K562 (cell line): ENCODE data around the gene PDE8B. TPM values are rescaled to one million over a fixed set of nuclear protein-coding genes. Genes with fewer than 3 reads are reported as not detected.
A peak's percentile ranks its signal among the peaks of the same experiment; 100 is the strongest.

Source experiments
- ARID3B ChIP-seq: fragments of 250-450 bp; sonication (Bioruptor Pico); IDR thresholded peaks from 2 replicates; pipeline ENCODE4 v1.4.0; 2020; ENCODE audit warnings: borderline replicate concordance
- ARNT ChIP-seq, 2 experiments: fragments of 450-650 bp; IDR thresholded peaks; 2 replicates each; pipeline ENCODE4 v1.6.1; 2016; ENCODE audit warnings: mild to moderate bottlenecking in 1 of 2
- DMBX1 ChIP-seq: fragments of 250-450 bp; sonication (Bioruptor Pico); IDR thresholded peaks from 2 replicates; pipeline ENCODE4 v1.8.0; 2022; ENCODE audit warnings: inconsistent platforms, mild to moderate bottlenecking, moderate library complexity, borderline replicate concordance
- ESRRA ChIP-seq: fragments of 450-650 bp; IDR thresholded peaks from 2 replicates; pipeline ENCODE4 v1.6.1; 2014; ENCODE audit warnings: low read depth, mild to moderate bottlenecking, moderate library complexity, borderline replicate concordance
- ETS1 ChIP-seq: conservative IDR thresholded peaks from 2 replicates; pipeline ENCODE4 v1.6.1; 2011; ENCODE audit warnings: low read depth, mild to moderate bottlenecking, low read length; ENCODE audit not compliant: control insufficient read depth
- MCM3 ChIP-seq: fragments of 450-650 bp; IDR thresholded peaks from 2 replicates; pipeline ENCODE4 v1.6.1; 2016
- SMAD4 ChIP-seq: fragments of 250-450 bp; sonication (Bioruptor Pico); conservative IDR thresholded peaks from 2 replicates; pipeline ENCODE4 v1.8.0; 2021; ENCODE audit warnings: inconsistent platforms, mild to moderate bottlenecking, moderate library complexity
- SMARCC2 ChIP-seq: fragments of 450-650 bp; IDR thresholded peaks from 2 replicates; pipeline ENCODE4 v1.6.1; 2017; ENCODE audit warnings: antibody characterized with exemption, moderate library complexity, mild to moderate bottlenecking, low read depth
- SNIP1 ChIP-seq: fragments of 450-650 bp; IDR thresholded peaks from 2 replicates; pipeline ENCODE4 v1.7.1; 2017; ENCODE audit warnings: low read depth, mild to moderate bottlenecking
- ZBTB40 ChIP-seq, 2 experiments: fragments of 450-650 bp in 1 of 2; sonication (generic) in 1 of 2; formaldehyde crosslinking in 1 of 2; IDR thresholded peaks; 2 replicates each; pipeline versions ENCODE4 v1.7.1 to v1.9.0; 2016 to 2022; ENCODE audit warnings: inconsistent platforms in 1 of 2, mild to moderate bottlenecking in 1 of 2, missing genetic modification reagents in 1 of 2
- ZC3H8 ChIP-seq: fragments of 450-650 bp; IDR thresholded peaks from 2 replicates; pipeline ENCODE4 v1.6.1; 2017
- polyA plus RNA-seq, 8 experiments: library from polyadenylated mRNA; depleted of rRNA in 4 of 8; stranded (reverse) in 5 of 8; unstranded in 3 of 8; fragments of >200 nt; fragmentation: Nextera tagmentation in 2 of 8; fragmentation: Illumina TruSeq in 1 of 8; extraction: Ambion mirVana in 2 of 8; extraction: Trizol in 1 of 8; gene quantifications; 2 replicates each; pipeline versions ENCODE4 v1.2.1 to v1.2.3, GENCODE V29; 2011 to 2014; ENCODE audit warnings: inconsistent platforms in 1 of 8, missing spikeins in 1 of 8
- total RNA-seq, 7 experiments: library from RNA; depleted of rRNA in 6 of 7; stranded (reverse); fragments of >200 nt in 6 of 7; fragmentation: Illumina TruSeq in 2 of 7; extraction: Trizol in 2 of 7; gene quantifications; 2 replicates each; pipeline versions ENCODE4 v1.2.1 to v1.2.3, GENCODE V29; 2011 to 2021; ENCODE audit warnings: low replicate concordance in 1 of 7

PDE8B gene
- total and polyA plus RNA-seq, 9 of the 15 experiments (the other 6 are each of a cell fraction or from before 2014, with no cell fraction given), result 0.15 to 0.28 TPM; not detected in 7

- no peak for TF ChIP-seq ZBTB40 (IDR thresholded peaks at IDR 0.05)
- TF ChIP-seq ZBTB40 (CRISPR knock-in tag; IDR thresholded peaks at IDR 0.05), result no peak
- no peak for TF ChIP-seq MCM3
- TF ChIP-seq SMARCC2, result peak; percentile 35; the same call in 1 of the 2 replicates
- no peak for TF ChIP-seq DMBX1 (CRISPR knock-in tag)
- no peak for TF ChIP-seq ARID3B (CRISPR knock-in tag)
- no peak for TF ChIP-seq SNIP1
- no peak for TF ChIP-seq ZC3H8
- TF ChIP-seq SMAD4 (CRISPR knock-in tag), result no peak
- TF ChIP-seq ARNT (IDR thresholded peaks at IDR 0.05), result no peak
- peak; percentile 85; the same call in 1 of the 2 replicates for TF ChIP-seq ESRRA
- no peak for TF ChIP-seq ETS1
These were observed 14.3 kb downstream of the PDE8B start (continued) for GRCh38 chr5:77224672-77225355.
